HCT116 (cell line): ENCODE data around the gene CARNS1. TPM values are rescaled to one million over a fixed set of nuclear protein-coding genes. Genes with fewer than 3 reads are reported as not detected.

ENCODE experiments used
- ATAC-seq: fragments of 200-7000 bp; cut with Tn5 transposase; 2 replicates; pipeline ENCODE4 v1.9.1; 2020; ENCODE audit warnings: mild to moderate bottlenecking, moderate library complexity
- BruUV-seq: library from RNA; stranded (reverse); fragments of 400-500 nt; replicated peaks from 2 replicates; lab custom pipeline; 2021; lab: Mats Ljungman, UMichigan
- CTCF ChIA-PET: fragments of 300-600 bp; sonication (Branson Sonifier 250); formaldehyde crosslinking; loops from one replicate; lab custom pipeline; 2021; ENCODE audit warnings: antibody characterized with exemption; lab: Charles Lee
- POLR2A ChIA-PET: fragments of 300-600, 350-600 bp; sonication (Branson Sonifier 250); formaldehyde crosslinking; loops from one replicate; lab custom pipeline; 2021; ENCODE audit warnings: antibody characterized with exemption; lab: Charles Lee
- RAD21 ChIA-PET, 2 experiments: fragments of 300-600 bp; sonication (Branson Sonifier 250); formaldehyde crosslinking; loops; one replicate each; lab custom pipeline; 2023; ENCODE audit warnings: low total read pairs in 2 of 2; ENCODE audit not compliant: uncharacterized antibody in 2 of 2, unreplicated experiment in 2 of 2, low non-redundant PET in 1 of 2; lab: Charles Lee
- DNase-seq: peaks from one replicate; pipeline ENCODE4 v3.0.0-alpha.2; 2010; ENCODE audit warnings: low read depth, low spot score
- H2AFZ ChIP-seq: fragments of 200-600 bp; shearing (Covaris generic), sonication (generic); 2 replicates; pipeline ENCODE4 v1.6.1; 2017; ENCODE audit warnings: low read depth, mixed run types, mixed read lengths, antibody characterized with exemption, low read length; ENCODE audit not compliant: poor library complexity, severe bottlenecking
- H3K27ac ChIP-seq: 2 replicates; pipeline ENCODE4 v1.5.1; 2012; ENCODE audit warnings: low read depth, low read length
- H3K27me3 ChIP-seq: fragments of 200-600 bp; sonication (generic); 2 replicates; pipeline ENCODE4 v1.6.1; 2016; ENCODE audit warnings: mixed run types, low read length, mixed read lengths; ENCODE audit not compliant: insufficient read depth
- H3K36me3 ChIP-seq, 2 experiments: fragments of 200-500 bp in 1 of 2; fragments of 200-600 bp in 1 of 2; sonication (Bioruptor generic) in 1 of 2; sonication (generic) in 1 of 2; 2 replicates each; pipeline versions ENCODE4 v1.5.1 to v1.6.1; 2014 to 2016; ENCODE audit warnings: low read length in 2 of 2, inconsistent platforms in 1 of 2, mixed read lengths in 1 of 2, mixed run types in 1 of 2; ENCODE audit not compliant: insufficient read depth in 2 of 2, control insufficient read depth in 1 of 2
- H3K4me1 ChIP-seq, 2 experiments: fragments of 200-600 bp in 1 of 2; sonication (generic) in 1 of 2; 2 replicates each; pipeline versions ENCODE4 v1.5.1 to v1.6.1; 2012 to 2017; ENCODE audit warnings: low read length in 2 of 2, inconsistent platforms in 1 of 2, mild to moderate bottlenecking in 1 of 2, mixed read lengths in 1 of 2, mixed run types in 1 of 2, moderate library complexity in 1 of 2; ENCODE audit not compliant: insufficient read depth in 2 of 2, control insufficient read depth in 1 of 2
- H3K4me2 ChIP-seq: fragments of 200-600 bp; sonication (generic); 2 replicates; pipeline ENCODE4 v1.6.1; 2017; ENCODE audit warnings: mixed run types, low read length, mixed read lengths
- H3K4me3 ChIP-seq, 2 experiments: fragments of 200-600 bp in 1 of 2; sonication (generic) in 1 of 2; replicated peaks in 1 of 2; 2 replicates each; pipeline ENCODE4 v1.5.1; 2011 to 2016; ENCODE audit warnings: low read length in 2 of 2, control low read depth in 1 of 2, low read depth in 1 of 2, mild to moderate bottlenecking in 1 of 2, mixed read lengths in 1 of 2, mixed run types in 1 of 2
- H3K79me2 ChIP-seq: fragments of 200-600 bp; sonication (generic); 2 replicates; pipeline ENCODE4 v1.6.1; 2017; ENCODE audit warnings: mild to moderate bottlenecking, mixed run types, low read length, moderate library complexity, mixed read lengths; ENCODE audit not compliant: insufficient read depth
- H3K9ac ChIP-seq: fragments of 200-600 bp; sonication (generic); 2 replicates; pipeline ENCODE4 v1.6.1; 2016; ENCODE audit warnings: low read length, mixed read lengths
- H3K9me2 ChIP-seq: fragments of 200-600 bp; sonication (generic), shearing (Covaris generic); 2 replicates; pipeline ENCODE4 v1.6.1; 2017; ENCODE audit warnings: mixed run types, mild to moderate bottlenecking, moderate library complexity; ENCODE audit not compliant: insufficient read depth
- H3K9me3 ChIP-seq, 2 experiments: fragments of 200-500 bp in 1 of 2; fragments of 200-600 bp in 1 of 2; sonication (Bioruptor generic) in 1 of 2; sonication (generic) in 1 of 2; 2 replicates each; pipeline ENCODE4 v1.6.1; 2014 to 2017; ENCODE audit warnings: low read length in 2 of 2, mixed read lengths in 2 of 2, inconsistent platforms in 1 of 2, low read depth in 1 of 2, mild to moderate bottlenecking in 1 of 2, mixed run types in 1 of 2, moderate library complexity in 1 of 2; ENCODE audit not compliant: control insufficient read depth in 1 of 2, insufficient read depth in 1 of 2
- H4K20me1 ChIP-seq: fragments of 200-600 bp; sonication (generic), shearing (Covaris generic); 2 replicates; pipeline ENCODE4 v1.6.1; 2017; ENCODE audit warnings: mixed run types, mild to moderate bottlenecking, moderate library complexity; ENCODE audit not compliant: insufficient read depth
- CBX3 ChIP-seq: IDR thresholded peaks from 2 replicates; pipeline ENCODE4 v1.6.1; 2012; ENCODE audit warnings: low read depth
- CEBPB ChIP-seq: IDR thresholded peaks from 2 replicates; pipeline ENCODE4 v1.6.1; 2012; ENCODE audit warnings: low read depth
- CTCF ChIP-seq, 3 experiments: fragments of 200-600 bp in 1 of 3; sonication (generic) in 1 of 3; IDR thresholded peaks in 2 of 3; conservative IDR thresholded peaks in 1 of 3; 2 replicates each; pipeline ENCODE4 v1.5.1; 2012 to 2017; ENCODE audit warnings: low read depth in 2 of 3, low read length in 2 of 3, antibody characterized with exemption in 1 of 3, borderline replicate concordance in 1 of 3, control low read depth in 1 of 3, mild to moderate bottlenecking in 1 of 3, mixed read lengths in 1 of 3, mixed run types in 1 of 3, moderate library complexity in 1 of 3; ENCODE audit not compliant: insufficient read depth in 1 of 3
- EGR1 ChIP-seq: IDR thresholded peaks from 2 replicates; pipeline ENCODE4 v1.6.1; 2012; ENCODE audit warnings: low read depth
- ELF1 ChIP-seq: IDR thresholded peaks from 2 replicates; pipeline ENCODE4 v1.6.1; 2012; ENCODE audit warnings: low read depth, borderline replicate concordance
- EZH2 ChIP-seq: fragments of 200-600 bp; sonication (generic); IDR thresholded peaks from 2 replicates; pipeline ENCODE4 v1.6.1; 2017; ENCODE audit warnings: antibody characterized with exemption, mixed run types
- FOSL1 ChIP-seq: IDR thresholded peaks from 2 replicates; pipeline ENCODE4 v1.6.1; 2012; ENCODE audit warnings: low read depth
- JUND ChIP-seq: IDR thresholded peaks from 2 replicates; pipeline ENCODE4 v1.6.1; 2012
- POLR2AphosphoS5 ChIP-seq: IDR thresholded peaks from 2 replicates; pipeline ENCODE4 v1.6.1; 2011; ENCODE audit warnings: mild to moderate bottlenecking, low read depth, low read length, moderate library complexity
- RAD21 ChIP-seq: IDR thresholded peaks from 2 replicates; pipeline ENCODE4 v1.6.1; 2012; ENCODE audit warnings: low read depth, mild to moderate bottlenecking
- SIN3A ChIP-seq: IDR thresholded peaks from 2 replicates; pipeline ENCODE4 v1.6.1; 2012; ENCODE audit warnings: low read depth
- SP1 ChIP-seq: IDR thresholded peaks from 2 replicates; pipeline ENCODE4 v1.6.1; 2012; ENCODE audit warnings: low read depth
- TCF7L2 ChIP-seq: IDR thresholded peaks from 2 replicates; pipeline ENCODE4 v1.7.0; 2011; ENCODE audit warnings: borderline replicate concordance, inconsistent platforms; ENCODE audit not compliant: insufficient read depth, insufficient read length; ENCODE audit errors: extremely low read depth
- YY1 ChIP-seq: IDR thresholded peaks from 2 replicates; pipeline ENCODE4 v1.6.1; 2011; ENCODE audit warnings: low read length, low read depth, moderate library complexity, mild to moderate bottlenecking; ENCODE audit not compliant: insufficient replicate concordance; ENCODE audit errors: extremely low read depth
- ZFX ChIP-seq: fragments of 450-650 bp; IDR thresholded peaks from 2 replicates; pipeline ENCODE4 v1.6.1; 2017
- ZNF274 ChIP-seq: fragments of 200-500 bp; sonication (Bioruptor generic); IDR thresholded peaks from 2 replicates; pipeline ENCODE4 v1.6.1; 2014; ENCODE audit warnings: mild to moderate bottlenecking, low read depth, low read length, inconsistent platforms
- intact Hi-C: fragments of 100-400 bp; cut with micrococcal nuclease; formaldehyde crosslinking; loops from 2 replicates; pipeline ENCODE4 v1.10.0; 2022
- total RNA-seq: library from RNA; stranded (reverse); gene quantifications from one replicate; pipeline ENCODE4 v1.2.1, GENCODE V29; 2021; ENCODE audit not compliant: unreplicated experiment
- TF ChIP-seq, protein P1 (sequence below): IDR thresholded peaks from 2 replicates; pipeline ENCODE4 v1.6.1; 2012; ENCODE audit warnings: low read depth
- TF ChIP-seq, protein P2 (sequence below): IDR thresholded peaks from 2 replicates; pipeline ENCODE4 v1.6.1; 2012
- TF ChIP-seq, protein P3 (sequence below): IDR thresholded peaks from 2 replicates; pipeline ENCODE4 v1.6.1; 2011; ENCODE audit warnings: mild to moderate bottlenecking, low read length, moderate library complexity; ENCODE audit not compliant: insufficient replicate concordance; ENCODE audit errors: extremely low read depth

CARNS1 gene
- total RNA-seq, 1 experiment from 2014 or later, result 1.0 TPM

DNA sequence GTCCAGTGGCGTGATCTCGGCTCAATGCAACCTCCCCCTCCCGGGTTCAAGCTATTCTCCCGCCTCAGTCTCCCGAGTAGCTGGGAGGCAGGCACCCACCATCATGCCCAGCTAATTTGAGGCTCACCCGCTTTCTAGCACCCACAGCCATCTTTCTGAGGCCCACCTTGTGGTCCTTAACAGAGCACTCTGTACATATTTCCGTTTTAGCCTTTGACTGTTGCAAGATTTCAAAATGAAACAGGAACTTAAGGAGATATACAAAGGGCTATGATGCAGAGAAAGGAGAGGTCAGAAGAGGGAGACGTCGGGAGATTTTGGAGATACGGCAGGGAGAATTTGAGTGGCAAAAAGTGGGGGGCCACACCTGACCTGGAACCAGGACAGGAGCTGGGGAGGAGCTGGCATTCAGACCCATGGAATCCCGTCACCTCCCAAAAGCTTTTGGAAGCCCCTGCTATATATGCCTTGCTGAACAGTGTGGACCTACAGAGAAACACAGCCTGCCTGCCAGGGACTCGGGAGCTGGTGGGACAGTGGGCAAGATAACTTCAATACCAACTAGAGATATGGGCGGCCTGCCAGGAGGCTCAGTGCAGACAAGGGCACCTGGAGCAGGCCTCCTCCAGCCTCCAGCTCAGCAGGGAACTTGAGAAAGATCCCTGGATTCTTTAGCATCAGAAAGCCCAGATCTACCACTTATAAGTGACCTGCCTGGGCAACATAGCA, 34.1 kb upstream of the CARNS1 start:
- DNase-seq, result no peak
- H3K4me1 ChIP-seq, result peaks cover 65 to 75% of the 10 kb centered on the region in 2 experiments
- ChIA-PET POLR2A (interaction anchor here (0.6 to 15.1 kb wide), 6 partner anchors 10 to 99 kb away, joined by 3 to 210 read pairs (median 4); partner anchors contain the start of genes POLD4 and RAD9A), CTCF (interaction anchor here (0.7 to 15.5 kb wide), 19 partner anchors 8 to 686 kb away, joined by 3 to 456 read pairs (median 5); partner anchors contain the start of genes CLCF1, GRK2, POLD4 and PPP1CA), RAD21 (interaction anchor here (0.5 to 5.0 kb wide), 13 partner anchors 7 to 120 kb away, joined by 3 to 76 read pairs (median 8); partner anchors contain the start of gene POLD4 (in 1 of the 2))
- H3K9ac ChIP-seq, result peak overlapping the region; percentile 36
- BruUV-seq, result no TSS peak
- H3K27me3 ChIP-seq, result no peaks in the 10 kb centered on the region
- no peaks in the 10 kb centered on the region for H3K9me3 ChIP-seq
- no peak overlapping the region for H2AFZ ChIP-seq
- no peaks in the 10 kb centered on the region for H3K9me2 ChIP-seq
- H3K27ac ChIP-seq, result peak overlapping the region; percentile 8; the same call in 1 of the 2 replicates
- ATAC-seq, result no peak
- H3K4me2 ChIP-seq, result peak overlapping the region; percentile 43
- no peaks in the 10 kb centered on the region for H4K20me1 ChIP-seq
- H3K36me3 ChIP-seq, result no peaks in the 10 kb centered on the region
- no peaks in the 10 kb centered on the region for H3K79me2 ChIP-seq
- intact Hi-C loops, result no loop called here
- H3K4me3 ChIP-seq, result no peak overlapping the region
- TF ChIP-seq ZNF274 (no peak), EGR1 (no peak), RAD21 (no peak), ELF1 (no peak), SIN3A (no peak), SP1 (no peak), CBX3 (no peak), TCF7L2 (no peak), YY1 (no peak), EZH2 (no peak), POLR2AphosphoS5 (no peak), ZFX (no peak), FOSL1 (no peak), CEBPB (no peak), JUND (no peak), CTCF (IDR thresholded peaks at IDR 0.05 in 2 of 3, conservative IDR thresholded peaks at IDR 0.05 in 1 of 3; ENCODE audit: borderline replicate concordance in 1 of 3, insufficient read depth in 1 of 3, low read depth in 2 of 3, low read length in 2 of 3) (no peak)
- TF ChIP-seq, protein P1, sequence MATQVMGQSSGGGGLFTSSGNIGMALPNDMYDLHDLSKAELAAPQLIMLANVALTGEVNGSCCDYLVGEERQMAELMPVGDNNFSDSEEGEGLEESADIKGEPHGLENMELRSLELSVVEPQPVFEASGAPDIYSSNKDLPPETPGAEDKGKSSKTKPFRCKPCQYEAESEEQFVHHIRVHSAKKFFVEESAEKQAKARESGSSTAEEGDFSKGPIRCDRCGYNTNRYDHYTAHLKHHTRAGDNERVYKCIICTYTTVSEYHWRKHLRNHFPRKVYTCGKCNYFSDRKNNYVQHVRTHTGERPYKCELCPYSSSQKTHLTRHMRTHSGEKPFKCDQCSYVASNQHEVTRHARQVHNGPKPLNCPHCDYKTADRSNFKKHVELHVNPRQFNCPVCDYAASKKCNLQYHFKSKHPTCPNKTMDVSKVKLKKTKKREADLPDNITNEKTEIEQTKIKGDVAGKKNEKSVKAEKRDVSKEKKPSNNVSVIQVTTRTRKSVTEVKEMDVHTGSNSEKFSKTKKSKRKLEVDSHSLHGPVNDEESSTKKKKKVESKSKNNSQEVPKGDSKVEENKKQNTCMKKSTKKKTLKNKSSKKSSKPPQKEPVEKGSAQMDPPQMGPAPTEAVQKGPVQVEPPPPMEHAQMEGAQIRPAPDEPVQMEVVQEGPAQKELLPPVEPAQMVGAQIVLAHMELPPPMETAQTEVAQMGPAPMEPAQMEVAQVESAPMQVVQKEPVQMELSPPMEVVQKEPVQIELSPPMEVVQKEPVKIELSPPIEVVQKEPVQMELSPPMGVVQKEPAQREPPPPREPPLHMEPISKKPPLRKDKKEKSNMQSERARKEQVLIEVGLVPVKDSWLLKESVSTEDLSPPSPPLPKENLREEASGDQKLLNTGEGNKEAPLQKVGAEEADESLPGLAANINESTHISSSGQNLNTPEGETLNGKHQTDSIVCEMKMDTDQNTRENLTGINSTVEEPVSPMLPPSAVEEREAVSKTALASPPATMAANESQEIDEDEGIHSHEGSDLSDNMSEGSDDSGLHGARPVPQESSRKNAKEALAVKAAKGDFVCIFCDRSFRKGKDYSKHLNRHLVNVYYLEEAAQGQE, result no peak
- TF ChIP-seq, protein P2, sequence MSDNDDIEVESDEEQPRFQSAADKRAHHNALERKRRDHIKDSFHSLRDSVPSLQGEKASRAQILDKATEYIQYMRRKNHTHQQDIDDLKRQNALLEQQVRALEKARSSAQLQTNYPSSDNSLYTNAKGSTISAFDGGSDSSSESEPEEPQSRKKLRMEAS, result no peak
- TF ChIP-seq, protein P3, sequence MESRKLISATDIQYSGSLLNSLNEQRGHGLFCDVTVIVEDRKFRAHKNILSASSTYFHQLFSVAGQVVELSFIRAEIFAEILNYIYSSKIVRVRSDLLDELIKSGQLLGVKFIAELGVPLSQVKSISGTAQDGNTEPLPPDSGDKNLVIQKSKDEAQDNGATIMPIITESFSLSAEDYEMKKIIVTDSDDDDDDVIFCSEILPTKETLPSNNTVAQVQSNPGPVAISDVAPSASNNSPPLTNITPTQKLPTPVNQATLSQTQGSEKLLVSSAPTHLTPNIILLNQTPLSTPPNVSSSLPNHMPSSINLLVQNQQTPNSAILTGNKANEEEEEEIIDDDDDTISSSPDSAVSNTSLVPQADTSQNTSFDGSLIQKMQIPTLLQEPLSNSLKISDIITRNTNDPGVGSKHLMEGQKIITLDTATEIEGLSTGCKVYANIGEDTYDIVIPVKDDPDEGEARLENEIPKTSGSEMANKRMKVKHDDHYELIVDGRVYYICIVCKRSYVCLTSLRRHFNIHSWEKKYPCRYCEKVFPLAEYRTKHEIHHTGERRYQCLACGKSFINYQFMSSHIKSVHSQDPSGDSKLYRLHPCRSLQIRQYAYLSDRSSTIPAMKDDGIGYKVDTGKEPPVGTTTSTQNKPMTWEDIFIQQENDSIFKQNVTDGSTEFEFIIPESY, result no peak
